GM21717 (cell line): ENCODE results near the gene CACNA2D2.

Experiments used
- ATAC-seq: cut with Tn5 transposase; IDR thresholded peaks from one replicate; pipeline ENCODE4 v1.9.1; 2021; ENCODE audit warnings: mild to moderate bottlenecking, moderate library complexity; ENCODE audit not compliant: unreplicated experiment

Gene CACNA2D2

DNA sequence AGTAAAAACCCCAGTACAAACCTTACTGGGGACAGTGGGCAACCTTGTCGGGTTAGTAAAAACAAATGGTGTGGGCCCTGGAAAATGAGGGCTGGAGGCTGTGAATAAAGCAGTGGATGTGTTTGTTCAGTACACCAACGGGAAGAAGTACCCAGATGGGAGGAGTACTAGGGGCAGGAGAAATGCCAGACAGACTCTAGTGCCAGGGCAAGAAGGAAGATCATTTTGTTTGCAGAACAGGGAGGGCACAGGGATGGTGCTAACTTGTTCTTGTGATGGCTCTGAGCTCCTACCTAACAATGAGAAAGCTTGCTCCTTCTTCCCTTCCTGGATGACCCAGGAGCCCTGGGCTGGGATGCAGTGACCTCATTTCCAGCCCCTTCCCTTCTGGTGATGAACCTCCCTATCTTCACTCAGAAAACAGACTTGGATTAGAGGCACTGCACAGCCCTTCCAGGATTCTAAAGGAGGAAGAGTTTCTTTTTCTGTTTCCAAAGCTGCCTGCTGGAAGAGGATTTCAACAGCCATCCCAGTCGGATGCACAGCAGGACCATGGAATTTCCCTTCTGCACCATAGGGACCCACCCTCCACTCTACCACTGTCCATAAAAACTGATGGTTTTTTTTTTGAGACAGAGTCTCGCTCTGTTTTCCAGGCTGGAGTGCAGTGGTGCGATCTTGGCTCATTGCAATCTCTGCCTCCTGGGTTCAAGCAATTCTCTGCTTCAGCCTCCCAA, 168.9 kb downstream of the CACNA2D2 start:
- ATAC-seq = no peak

DNA sequence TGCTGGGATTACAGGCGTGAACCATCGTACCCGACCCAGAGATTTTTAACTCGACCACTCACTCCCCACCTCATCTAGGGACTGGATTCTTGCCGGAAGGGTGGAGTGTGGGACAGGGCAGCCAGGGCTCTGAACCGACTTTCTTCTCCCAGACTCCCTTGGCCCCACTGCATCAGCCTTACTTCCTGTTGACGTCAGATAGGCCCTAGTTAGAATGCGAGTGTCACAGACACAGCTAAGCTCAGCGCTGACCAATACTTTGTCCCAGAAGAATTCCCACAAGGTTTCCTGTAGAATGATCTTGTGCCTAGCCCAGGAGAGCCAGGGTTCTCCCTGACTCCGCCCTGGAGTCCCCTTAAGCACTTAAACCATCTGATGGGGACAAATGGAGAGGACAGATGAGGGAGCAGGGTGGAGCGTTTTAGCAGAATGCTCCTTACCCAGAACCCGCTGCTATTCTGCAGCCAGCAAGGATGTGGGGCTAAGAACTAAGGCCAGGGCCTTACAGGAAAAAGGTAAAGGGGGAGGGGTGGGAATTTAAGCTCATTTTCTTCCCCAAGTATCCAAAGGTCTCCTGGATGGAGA, 169.6 kb downstream of the CACNA2D2 start:
- no peak for ATAC-seq

DNA sequence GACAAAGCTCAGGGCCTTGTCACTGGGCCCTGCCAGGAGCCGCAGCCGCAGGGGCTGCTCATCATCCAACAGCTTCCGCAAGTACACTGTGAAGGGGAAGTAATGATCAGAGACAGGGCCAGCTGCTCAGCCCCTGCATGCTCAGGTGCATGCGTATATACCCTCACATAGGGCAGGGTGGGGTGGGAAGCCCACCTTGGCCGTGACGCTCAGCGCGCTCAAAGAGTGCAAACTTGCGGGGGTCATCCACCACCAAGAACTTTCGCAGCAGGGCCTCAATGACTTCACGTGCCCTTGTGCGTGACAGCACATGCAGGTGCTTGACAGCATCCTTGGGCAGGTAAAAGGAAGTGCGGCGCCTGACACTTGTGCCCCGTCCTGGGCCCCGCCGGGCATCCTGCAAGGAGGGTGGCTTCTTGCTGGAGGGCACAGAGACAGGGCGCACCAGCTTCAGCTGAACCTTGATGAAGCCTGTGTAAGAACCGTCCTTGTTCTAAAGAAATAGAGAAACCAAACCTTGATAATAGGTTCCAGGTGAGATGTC, 172.0 kb downstream of the CACNA2D2 start:
- no peak for ATAC-seq

DNA sequence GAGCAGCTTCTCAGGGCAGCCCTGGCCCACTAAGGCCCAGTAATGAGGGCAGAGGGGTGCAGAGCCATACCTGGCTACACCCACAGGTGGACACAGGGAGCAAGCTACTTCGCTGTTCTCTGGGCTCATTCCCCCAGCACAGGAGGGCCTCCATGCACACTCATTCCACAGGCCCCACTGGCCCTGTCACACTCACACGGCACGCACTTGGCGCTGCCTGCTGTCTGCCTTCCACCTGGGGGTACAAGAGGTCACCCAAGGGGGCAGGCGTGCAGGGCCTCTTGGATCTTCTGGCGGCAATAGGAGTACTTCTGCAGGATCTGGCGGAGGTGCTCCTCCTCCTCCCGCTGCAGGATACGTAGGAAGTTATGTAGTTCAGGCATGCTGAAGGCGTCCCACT, 173.1 kb downstream of the CACNA2D2 start:
- ATAC-seq = no peak

DNA sequence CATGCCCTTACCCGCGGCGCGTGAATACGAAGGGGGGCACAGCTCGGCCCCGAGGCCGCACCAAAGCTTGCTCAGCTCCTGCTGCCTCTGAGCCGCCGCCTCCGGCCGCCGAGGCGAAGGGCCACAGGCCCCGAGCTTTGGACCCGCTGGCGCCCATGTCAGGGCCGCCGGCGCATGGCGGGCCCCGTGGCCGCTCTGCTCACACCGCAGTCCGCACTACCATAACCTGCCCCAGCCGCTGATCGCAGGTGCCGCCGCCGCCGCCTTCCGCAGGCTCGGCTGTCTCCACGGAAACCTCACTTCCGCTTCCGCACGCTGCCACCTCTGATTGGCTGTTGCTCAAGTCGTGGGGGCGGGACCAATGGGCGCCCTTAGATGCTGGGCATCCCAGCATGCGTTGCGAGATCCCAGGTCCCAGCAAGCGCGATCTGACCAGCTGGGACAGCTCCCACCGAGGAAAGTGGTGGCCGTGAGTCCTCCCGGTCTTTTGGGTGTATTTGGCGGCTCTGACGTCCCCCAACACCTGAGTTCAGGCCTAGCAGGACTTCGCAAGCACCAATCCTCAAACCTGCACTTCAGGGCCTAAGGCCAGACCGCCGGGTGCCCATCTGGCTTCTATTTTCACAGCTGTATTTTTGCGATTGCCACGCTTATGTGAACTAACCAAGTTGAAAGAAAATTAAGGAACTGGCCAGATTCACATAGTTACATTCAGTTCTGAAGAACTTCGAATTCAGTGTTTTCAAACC, 175.3 kb downstream of the CACNA2D2 start, which contains the start of gene TUSC2:
TUSC2 (minus strand) TSS at position 281 of the 749 bp plus-strand sequence; CDS start at position 157, 124 bp downstream.
- peak; percentile 69 for ATAC-seq

DNA sequence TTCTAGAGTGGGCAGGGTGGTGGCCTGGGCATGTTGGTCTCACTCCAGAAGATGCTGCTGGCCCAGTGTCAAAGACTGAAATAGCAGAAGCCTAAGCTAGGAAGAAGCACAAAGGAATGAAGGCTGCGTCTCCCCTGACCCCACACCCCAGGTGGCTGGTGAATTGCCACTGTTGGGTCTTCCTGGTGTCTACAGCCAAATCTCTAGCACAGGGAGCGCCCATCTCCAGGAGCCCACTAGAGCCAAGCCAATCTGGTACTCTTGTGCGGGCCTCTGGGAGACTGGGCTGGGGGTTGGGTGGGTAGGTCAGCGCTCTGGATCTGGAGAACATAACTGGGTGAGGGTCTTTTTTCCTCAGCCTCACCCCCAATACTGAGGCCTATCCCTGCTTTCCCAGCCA, 176.3 kb downstream of the CACNA2D2 start:
- no peak for ATAC-seq

DNA sequence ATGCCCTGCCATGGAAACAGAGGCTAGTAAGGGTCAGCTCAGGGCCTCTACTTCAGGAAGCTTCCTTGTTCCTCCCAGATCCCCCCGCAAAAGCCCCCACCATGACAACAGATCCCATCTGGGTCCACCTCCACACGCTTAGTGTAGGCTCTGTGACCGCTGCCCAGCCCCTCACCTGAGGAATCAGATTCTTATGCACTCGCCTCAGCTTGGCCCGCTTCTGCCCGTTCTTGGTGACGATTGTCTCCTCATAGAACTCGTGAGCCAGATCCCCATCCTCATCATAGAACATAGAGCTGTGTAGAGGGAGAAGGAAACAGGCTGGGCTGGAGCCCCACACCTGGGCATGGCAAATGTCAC, 177.3 kb downstream of the CACNA2D2 start:
- ATAC-seq = no peak

DNA sequence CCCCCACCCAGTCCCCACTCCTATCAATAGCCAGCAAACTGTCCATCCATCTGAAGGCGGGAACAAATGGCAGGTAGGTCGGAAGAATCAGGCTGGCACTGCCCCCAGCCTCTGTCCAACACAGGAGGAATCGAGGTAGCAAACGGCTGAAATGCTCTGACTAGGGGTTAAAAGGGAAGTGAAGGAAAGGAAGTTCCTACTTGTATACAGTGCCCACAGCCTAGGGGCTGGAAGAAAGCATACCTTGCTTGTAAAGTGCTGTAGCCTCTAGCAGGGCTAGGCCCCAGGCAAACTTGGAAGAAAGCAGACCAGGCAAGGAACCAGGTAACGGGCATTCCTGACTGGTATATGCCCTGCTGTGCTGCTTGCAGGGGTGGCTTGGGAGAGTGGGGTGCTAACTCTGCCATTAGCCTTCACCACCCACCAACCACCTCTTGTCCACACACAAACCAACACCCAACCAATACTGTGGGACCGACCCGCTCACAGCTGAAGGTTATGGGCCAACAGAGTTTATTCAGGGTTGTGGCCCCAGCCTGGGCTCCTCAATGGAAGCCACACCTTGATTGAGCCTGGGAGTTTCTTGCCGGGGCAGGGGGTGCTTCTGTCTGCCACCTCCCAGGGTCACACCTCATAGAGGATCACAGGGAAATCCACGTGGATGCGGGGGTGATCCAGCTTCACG, 177.8 kb downstream of the CACNA2D2 start:
- ATAC-seq = no peak

DNA sequence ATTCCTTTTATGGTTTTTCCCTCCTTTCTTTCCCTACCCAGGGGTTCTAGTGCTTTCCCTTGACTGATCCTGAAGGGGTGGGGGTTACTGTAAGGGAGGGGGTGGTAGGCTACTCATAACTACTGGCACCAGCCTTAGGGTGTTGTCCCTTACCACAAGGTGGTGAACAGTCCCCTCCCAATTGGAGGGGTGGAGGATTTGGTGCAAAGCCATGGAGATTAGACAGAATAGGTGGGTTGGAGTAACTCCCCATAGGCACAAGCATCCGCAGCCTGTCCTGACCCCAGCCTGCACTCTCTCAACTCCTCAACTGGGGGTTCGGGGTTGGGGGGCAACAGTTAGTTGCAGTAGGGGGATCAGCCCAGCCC, 178.3 kb downstream of the CACNA2D2 start:
- ATAC-seq = no peak

DNA sequence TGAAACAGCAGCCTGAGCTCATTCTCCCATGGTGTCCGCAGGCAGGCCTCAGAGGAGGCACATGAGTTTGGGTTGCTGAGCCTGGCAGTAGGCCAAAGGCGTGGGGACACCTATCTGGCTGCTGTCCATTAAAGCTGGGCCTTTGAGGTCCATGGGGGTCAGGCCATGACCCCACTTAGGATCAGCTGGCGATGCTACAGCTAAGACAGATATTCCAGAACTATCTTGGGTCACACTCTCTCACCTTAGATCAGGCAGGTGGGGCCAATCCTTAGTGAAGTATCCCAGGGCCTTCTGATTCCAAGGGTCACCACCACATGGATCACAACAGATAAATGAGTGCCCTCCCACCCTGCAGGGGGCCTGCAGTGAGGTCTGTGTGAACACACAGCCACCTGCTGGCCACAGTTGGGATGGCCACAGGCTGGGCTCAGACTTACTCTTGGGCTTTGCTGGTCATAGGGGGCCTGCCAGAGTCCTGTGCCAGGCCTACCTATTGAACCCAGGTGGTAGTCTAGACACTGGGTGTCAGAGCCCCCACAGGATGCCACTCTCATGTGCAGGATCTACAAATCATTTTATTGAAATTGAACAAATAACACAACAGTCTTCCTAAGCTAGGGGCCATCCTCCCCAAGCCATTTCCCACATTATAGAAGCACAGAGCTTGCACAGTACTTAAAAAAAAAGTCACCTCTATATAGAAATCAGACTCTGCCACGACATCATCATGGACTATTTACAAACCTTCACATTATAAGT, 178.9 kb downstream of the CACNA2D2 start:
- ATAC-seq = no peak

DNA sequence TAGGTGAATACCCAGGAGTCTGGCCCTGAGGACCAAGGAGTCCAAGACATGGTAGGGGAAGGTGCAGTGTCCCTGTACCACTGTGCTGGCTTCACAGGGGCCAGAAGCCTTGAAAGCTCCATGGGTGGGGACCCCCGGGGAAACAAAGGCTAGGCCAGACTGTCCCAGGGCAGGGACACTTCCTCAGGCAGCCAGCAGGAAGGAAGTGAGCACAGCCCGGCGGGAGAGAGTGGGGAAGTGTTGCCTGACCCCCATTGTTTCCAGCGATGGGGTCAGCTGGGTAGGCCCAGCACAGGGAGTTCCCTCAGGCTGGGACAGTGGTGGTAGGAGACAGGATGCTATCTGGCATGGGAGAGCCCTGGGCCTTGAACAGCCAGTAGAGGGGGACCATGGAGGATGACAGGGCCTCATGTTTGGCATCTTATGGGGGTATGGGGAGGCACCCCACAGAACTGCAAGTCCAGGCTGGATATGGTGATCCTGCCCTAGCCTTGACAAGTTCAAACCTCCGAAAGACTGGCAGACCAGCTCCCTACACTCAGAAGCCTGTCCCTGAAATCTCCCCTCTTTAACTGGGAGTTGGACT, 179.7 kb downstream of the CACNA2D2 start:
- no peak for ATAC-seq

DNA sequence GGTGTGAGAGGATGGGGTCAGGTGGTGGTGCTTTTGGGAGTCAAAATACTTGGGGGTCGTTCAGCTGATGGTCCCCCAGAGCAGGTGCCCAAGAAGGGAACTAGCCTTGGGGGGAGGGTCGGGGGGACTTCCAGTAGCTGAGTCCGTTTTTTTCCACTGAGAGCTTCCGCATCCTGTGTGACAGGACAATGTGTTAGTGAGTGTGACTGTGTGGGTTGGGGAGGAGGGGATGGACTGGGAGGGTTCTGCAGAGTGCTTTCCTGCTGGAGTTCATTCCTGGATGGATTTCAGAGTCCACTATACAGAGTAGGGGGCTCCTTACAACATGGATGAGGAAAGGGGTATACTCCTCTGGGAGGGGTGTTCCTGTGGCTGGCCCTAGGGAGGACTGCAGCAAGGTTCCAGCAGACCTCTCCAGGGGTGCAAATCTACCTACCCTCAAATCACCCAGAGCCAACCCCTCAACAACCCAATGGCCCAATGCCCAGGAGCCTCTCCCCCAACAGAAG, 180.3 kb downstream of the CACNA2D2 start:
- no peak for ATAC-seq

DNA sequence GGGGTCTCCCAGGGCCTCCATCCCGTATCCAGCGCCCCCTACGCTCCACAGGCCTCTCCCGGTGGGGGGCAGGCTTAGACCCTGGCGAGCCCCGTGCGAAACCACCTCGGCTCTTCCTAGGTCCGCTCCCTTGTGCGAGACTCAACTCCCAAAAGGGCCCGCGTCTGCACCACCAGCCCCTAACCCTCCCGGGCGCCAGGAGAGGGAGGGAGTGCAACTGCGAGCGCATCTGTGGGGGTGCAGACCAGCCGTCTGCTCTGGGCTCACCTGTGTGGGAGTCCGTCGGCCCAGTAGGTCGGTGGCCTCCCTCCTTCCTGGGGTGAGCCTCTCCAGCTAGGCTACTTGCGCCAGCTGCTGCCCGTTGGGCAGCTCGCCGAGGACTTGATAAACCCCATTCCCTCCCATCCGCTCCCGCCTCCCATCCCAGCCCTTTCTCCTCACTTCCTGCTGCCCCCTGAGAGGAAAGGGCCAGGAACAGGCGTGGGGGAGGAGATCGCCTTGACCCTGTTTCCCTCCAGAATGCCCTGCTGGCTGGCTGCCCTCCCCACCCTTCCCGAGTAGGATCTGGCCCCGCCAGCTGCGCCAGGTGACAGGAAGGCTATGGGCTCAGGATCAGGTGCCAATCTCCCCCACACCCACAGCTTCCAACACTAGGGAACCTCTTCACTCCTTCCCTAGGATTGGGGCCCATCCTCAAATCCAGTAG, 180.9 kb downstream of the CACNA2D2 start, which contains the start of gene HYAL2:
HYAL2 (minus strand) TSS at position 360 of the 706 bp plus-strand sequence. CDS start 2,256 bp downstream, outside the sequence.
- no peak for ATAC-seq

DNA sequence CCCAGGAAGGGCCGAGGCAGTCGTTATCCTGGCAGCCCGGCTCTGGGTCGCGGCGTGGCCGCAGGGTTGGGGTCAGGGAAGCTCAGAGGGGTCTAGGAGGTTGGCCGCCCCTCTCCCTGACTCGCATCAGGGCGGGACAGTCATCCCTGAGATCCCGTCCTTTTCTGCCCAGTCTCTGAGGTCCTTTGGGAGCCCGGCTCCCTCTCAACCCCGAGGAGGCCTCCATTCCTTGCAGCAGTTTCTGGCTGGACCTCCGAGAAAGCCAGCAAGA, 181.4 kb downstream of the CACNA2D2 start:
- ATAC-seq = no peak

DNA sequence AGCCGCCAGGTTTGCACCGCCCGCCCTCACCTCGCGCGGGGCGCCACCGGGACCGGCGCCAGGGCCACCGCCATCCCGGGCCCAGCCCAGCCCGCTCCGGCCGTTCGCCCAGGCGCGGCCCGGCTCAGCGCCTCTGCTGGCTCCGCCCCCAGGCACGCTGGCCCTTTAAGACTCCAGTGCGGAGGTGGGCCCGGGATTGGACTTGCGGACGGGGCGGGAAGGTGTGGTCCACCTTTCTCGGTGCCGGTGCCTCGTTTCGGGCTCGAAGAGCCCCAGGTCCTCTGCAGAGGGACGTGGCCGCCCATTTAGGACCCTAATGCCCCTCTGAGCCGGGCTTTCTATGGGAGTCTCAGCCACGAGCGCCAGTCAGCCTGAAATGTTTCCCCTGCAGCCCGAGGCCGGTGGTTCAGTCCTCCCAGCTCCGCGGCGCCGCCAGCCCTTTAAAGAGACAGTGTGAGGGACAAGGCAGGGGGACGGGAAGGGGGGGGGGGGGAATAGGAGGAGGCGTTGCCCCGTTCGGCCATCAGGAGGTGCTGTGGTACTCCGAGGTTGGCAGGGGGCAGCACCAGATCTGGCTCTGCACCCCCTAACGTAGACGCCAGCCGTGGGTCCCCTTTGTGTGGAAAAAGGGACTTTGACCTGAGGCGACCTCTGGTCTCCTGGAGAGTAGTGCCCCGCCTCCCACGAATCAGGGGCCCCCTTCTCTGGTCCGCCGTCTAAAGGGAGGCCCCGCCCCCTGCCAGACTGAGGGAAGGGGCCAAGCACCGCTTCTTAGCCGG, 181.9 kb downstream of the CACNA2D2 start:
- peak; percentile 65 for ATAC-seq

DNA sequence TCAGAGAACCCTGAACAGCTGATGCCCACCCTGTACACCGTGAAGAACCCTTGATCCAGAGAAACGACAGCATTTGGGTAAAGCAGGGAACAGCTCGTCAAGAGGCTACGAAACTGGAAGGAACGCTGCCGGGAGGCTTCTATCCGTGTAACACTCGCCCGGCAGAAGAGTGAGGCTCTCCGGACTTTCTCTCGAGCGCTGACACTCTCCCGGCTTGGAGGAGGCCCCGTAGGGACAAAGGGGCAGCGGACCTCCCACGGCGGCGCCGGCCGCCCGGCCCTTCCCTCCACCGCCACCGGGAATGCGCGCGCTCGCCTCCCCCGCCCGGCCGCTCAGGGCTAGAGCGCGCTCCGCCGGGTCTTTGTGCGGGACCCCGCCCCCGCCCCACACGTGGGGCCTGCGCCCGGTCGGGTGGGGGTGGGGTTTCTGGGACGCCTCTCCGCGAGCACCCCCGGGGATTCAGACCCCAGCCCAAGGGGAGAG, 182.5 kb downstream of the CACNA2D2 start:
- ATAC-seq = peak; percentile 31

DNA sequence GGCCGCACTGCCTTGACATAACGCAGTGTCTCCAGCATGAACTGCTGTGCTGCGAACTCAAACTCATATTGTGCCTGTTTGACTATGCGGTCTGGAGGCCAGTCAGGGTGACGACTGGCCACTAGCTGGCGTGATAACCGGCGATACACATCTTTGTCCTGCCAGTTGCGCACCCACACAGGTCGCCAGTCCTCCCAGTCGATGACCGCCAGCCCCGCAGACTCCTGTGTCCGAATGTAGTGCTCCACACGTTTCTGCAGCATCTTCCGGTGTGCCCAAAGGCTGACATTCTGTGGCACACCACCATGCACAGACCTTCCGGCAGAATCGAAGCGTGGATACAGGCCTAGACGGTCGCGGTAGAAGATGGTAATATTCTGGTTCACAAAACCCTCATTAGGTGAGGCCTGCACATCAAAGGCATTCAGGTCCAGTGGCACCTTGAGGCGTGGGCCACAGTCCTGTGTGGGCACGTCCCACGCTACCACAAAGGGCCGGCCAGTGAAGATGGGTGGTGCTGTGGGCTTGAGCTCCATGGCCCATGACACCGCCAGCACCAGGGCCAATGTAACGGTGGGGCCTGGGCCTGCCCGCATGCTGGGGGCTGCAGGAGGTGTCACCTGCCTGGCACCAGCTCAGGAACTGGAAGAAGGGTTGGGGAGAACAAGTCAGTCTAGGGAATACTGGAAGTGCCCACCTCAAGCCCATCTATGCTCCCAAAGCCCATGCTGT, 183.4 kb downstream of the CACNA2D2 start:
- no peak for ATAC-seq
